Activated CD4-positive, alpha-beta T cell treated with anti-CD3 and anti-CD28 coated beads for 48 hours (primary cell): ENCODE results near the gene NLGN1.

ENCODE experiments used
- DNase-seq: peaks from one replicate; pipeline ENCODE4 v3.0.0-alpha.2; 2020

NLGN1 gene

GRCh38 chr3:173732237-173732636 is 334.7 kb downstream of the NLGN1 start:
- DNase-seq = no peak

DNA sequence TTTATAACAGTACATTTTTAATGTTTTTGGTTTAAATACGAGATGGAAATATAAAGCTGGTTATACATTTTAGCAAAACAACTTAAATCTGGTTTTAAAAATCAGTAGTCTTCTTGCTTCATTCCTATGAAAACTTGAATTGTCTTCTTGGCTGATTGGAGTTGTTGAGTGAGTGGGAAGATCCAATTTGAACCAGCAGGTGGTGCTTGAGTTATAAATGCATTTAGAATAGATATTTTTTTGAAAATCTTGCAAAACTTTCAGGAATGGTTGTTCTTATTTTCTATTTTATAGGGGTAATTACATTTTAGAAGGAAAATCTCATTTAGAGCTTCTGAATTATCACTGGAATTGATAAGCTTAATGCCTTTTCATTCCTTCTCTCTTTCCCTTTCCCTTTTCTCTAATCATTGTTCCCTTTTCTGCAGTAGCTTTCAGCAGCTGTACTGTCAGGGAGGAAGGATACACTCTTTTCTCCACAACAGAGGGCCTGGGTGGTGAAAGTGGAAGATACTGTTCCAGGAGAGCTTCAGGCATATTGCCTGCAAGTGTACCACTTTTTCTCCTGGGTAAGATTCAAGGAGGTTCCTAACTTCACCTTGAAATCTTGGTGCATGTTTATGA is 335.6 kb downstream of the NLGN1 start:
- no peak for DNase-seq

DNA sequence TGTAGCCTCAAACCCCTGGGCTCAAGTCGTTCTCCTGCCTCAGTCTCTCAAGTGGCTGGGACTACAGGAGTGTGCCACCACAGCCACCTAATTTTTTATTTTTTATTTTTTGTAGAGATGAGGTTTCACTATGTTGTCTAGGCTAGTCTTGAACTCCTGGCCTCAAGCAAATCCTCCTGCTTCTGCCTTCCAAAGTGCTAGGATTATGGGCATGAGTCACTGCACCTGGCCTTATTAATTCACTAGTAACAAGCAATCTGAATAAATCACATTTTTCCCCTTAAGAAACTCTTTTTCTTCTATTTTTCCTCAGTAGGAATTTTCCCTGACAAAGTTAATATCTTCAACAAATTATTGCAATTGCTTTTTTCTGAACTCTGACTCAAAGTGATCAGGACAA is 336.9 kb downstream of the NLGN1 start:
- no peak for DNase-seq

- no peak for DNase-seq
These were observed 337.4 kb downstream of the NLGN1 start for GRCh38 chr3:173734895-173735294.

DNA sequence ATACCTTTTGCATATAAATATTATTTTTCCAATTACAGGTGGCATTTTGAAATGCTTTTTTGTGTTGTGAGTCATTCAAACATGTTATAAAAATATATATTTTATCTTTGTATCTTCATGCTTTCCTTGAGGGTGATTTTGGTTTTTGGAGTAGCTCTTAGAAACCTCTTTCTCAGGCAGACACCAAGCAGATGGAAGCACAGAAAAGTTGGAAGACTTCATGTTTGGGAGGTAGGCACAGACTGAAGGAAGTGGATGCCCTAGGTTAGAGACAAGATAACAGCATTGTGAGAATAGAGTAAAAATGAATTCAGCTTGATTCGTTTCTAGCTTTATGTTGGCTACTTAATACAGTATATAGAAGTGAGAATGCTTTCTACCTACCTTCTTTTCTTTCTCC is 338.3 kb downstream of the NLGN1 start:
- DNase-seq = no peak

DNA sequence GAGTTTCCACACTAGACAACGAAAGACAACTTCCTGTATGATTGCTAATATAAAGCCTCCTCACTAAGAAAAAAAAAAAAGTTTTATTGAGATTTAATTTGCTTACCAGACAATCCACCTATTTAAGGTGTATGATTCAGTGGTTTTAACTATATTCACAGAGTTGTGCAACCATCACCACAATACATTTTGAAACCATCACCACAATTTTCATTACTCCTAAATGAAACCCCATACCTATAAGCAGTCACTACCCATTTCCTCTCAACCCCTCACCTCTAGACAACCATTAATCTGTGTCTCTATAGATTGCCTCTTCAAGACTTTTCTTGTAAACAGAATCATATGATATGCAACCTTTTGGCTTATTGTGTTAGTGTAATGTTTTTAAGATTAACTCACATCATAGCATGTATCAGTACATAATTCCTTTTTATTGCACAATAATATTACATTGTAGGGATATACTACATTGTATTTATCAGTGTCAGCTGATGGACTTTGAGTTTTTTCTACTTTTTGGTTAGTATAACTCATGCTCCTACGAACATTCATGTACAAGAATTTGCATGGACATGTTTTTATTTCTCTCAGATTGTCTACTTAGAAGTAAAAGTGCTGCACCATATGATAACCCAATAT is 339.7 kb downstream of the NLGN1 start:
- no peak for DNase-seq

GRCh38 chr3:173739726-173740125 is 342.2 kb downstream of the NLGN1 start:
- no peak for DNase-seq

DNA sequence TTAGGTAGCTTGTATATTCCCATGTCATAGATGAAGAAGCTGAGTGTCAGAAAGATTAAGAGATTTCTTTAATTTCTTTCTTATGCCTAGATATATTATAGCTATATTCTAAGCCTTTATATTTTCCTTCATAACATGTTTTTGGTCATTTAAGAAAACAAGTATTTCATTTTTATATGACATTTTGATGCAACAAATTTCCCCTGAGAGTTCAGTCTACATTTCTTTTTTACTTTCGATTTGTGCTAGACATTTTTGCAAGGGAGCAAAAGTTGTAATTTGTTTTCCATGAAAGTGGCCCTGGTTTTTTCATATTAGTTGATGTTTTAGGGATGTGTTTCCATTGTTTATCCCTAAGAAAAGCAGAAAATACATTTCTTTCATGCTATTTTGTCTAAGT is 344.9 kb downstream of the NLGN1 start:
- DNase-seq = no peak

DNA sequence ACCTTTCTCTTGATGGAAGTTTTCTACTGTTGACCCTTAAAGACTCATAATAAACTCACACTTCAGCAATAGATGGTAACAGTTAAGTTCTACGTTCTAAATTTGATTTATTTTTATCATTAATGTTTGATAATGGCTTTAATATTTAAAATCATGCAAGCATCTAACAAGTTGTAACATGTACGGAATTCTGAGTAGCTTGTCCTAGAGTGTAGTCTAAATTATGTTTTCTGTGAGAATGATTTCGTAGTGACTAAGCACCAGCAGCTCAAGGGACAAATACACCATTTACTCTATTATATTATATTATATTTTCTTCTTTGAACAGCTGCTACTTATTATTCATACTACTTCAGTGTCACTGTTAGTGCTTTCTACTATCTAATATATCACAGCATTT is 345.6 kb downstream of the NLGN1 start:
- no peak for DNase-seq

DNA sequence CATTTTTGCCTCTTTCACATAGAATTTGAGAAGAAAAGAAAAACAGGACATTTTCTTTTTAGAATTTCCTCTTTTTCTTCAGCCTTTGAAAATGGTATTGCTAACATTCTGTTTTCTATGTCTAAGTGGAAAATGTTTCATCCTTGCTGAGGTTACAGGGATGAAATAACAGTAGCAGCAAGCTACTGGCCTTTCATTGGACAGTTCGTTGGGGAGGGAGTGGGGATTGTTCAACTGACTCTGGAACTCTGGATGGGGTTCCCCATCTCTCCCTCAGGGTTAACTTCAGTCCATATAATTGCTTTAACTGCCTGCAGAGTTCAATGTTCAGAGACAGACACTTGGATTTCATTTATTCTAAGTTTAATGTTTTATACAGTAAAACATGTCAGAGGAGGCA is 346.0 kb downstream of the NLGN1 start:
- no peak for DNase-seq

DNA sequence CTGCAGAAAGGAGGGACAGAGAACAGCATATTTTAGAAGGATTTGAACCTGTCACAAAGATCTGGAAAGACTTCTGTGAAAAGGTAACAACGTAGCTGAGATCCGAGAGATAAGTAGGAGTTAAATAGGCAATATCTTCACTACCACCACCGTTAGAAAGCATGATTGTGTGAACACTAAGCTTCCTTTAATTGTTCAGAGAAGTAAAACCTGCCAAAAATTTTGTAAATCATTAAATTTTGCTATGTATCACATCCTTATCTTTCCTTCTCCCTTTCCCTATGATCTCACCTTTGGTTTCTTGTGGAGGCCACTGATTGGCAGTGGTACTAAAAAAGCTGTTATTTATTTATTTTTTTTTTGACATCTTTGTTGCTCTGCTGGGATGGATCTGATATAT is 346.9 kb downstream of the NLGN1 start:
- no peak for DNase-seq

DNA sequence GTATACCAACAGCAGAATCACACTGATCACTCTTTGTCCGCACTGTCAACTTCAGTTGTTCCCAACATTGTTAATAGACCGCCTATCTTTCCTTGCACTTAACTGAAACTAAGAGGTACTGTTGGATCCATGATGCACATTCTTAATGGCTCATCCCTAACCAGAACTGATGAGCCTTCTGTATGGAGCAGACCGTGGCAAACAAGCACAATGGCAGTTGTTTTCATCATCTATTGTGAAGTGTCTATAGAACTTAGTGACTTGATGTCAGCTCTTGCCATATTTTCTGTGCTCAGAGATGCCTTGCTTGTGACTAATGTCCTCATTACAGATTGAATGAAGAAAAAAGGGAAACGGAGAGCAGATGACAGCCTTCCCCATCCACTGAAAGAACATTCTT is 347.4 kb downstream of the NLGN1 start:
- no peak for DNase-seq

GRCh38 chr3:173745952-173746682 is 348.6 kb downstream of the NLGN1 start:
- DNase-seq = no peak

DNA sequence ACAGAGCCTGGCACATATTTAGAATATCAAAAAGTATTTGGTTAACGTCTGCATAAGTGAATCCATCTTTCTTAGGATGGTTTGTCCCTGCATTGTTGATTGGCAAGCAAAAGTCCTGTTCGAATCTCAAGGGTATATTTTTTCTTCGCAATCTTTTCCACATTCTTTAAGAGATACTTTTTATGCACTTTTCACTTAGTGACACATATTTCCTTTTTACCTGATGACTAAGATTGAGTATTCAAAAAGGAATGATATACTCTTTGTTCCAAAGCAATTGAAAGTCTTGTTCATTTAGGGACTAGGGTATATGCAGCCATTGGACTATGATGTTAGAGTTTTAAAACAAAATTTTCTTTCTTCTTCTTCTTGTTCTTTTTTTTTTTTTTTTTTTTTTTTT is 349.9 kb downstream of the NLGN1 start:
- no peak for DNase-seq

DNA sequence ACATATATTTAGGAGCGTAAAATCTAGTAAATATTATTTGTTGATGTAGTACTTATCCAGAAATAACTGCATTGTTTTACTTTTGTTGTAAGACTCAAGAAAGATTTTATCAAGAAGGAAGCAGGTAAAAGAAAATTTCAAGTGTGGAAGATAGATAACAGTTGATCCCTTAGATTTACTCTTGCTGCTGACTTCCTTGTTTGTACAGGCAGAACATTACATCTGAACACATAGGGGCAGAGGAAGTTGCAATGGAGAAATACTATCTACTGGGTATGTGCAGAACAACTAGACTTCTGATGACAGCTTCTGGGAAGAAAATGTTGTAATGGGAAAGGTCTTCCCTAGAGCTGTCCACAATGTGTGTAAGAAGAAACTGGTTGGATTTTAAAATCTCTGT is 350.6 kb downstream of the NLGN1 start:
- no peak for DNase-seq

- no peak for DNase-seq
These were observed 352.6 kb downstream of the NLGN1 start for GRCh38 chr3:173750095-173750494.

- no peak for DNase-seq
These were observed 353.0 kb downstream of the NLGN1 start for GRCh38 chr3:173750591-173750990.

DNA sequence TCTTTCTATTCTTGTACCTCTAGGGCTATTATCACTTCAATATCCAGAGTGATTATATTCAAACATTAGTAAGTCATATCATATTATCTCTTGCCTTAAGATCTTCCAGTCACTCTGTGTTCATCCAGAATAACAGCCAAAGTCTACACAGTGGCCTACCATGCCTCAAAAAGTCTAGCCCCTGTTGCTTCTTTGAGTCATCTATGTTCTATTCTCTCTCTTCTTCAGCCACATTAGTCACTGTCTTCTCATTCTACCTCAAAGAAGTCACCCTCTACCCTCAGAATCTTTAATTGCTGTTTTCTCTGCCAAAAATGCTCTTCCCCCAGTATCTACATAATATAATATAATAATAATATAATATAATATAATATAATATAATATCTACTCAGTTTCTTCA is 356.0 kb downstream of the NLGN1 start:
- no peak for DNase-seq

DNA sequence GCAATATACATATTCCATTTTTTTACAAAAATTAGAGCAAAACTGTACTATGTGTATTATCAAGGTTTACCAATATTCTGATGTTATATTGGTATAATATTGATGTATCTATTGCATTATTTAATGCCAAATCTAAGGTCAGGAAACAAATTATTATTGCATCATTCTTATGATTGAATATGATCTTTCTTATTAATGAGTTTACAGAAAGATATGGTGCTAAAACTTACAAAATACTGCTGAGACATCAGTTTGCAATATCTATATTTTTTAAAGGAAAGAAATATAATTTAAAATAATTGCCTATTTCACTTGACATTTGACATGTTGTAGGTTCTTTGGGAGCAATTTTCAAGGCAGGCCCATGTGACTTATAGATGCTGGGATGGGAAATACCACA is 357.6 kb downstream of the NLGN1 start:
- no peak for DNase-seq

- no peak for DNase-seq
These were observed 363.6 kb downstream of the NLGN1 start for GRCh38 chr3:173761161-173761560.

GRCh38 chr3:173762501-173762900 is 365.0 kb downstream of the NLGN1 start:
- DNase-seq = no peak

- DNase-seq = no peak
These were observed 372.5 kb downstream of the NLGN1 start for GRCh38 chr3:173770011-173770410.

GRCh38 chr3:173770796-173771573 is 373.4 kb downstream of the NLGN1 start:
- DNase-seq = no peak

DNA sequence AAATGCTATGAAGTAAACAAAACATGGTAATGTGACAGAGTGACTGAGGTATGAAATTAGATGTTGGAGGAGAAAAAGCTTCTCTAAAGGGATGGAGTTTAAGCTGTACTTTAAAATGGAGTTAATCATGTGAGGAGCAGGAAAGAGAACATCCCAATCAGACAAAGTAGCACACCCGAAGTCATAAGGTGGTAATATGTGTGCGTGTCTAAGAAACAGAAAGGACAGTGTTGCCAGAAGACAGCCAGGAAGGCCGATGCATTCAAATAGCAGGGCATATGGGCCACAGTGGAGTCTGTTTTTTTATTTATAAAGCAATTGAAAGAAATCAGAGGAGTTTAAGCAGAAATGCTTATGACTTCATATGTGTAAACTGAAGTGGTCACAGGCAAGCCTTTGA is 376.3 kb downstream of the NLGN1 start:
- DNase-seq = no peak
